CD14-positive monocyte (primary cell): ENCODE results near the gene RHOC. TPM values are rescaled to one million over a fixed set of nuclear protein-coding genes. Genes with fewer than 3 reads are reported as not detected.
A peak's percentile ranks its signal among the peaks of the same experiment; 100 is the strongest.

Source experiments
- DNase-seq, 3 donors: peaks; one replicate each; pipeline ENCODE4 v3.0.0-alpha.2; 2011 to 2022
- H2AFZ ChIP-seq: 2 replicates; pipeline ENCODE4 v1.6.0; 2012; ENCODE audit warnings: mild to moderate bottlenecking, low read depth, low read length, inconsistent platforms; ENCODE audit not compliant: insufficient read depth, poor library complexity, severe bottlenecking
- H3K27ac ChIP-seq, 2 donors: 1 replicate in 1 of 2; 2 replicates in 1 of 2; pipeline ENCODE4 v1.5.1; 2012 to 2013; ENCODE audit warnings: low read length in 2 of 2, control low read depth in 1 of 2, inconsistent platforms in 1 of 2, low read depth in 1 of 2, mild to moderate bottlenecking in 1 of 2
- H3K27me3 ChIP-seq, 2 donors: one replicate each; pipeline versions ENCODE4 v1.6.0 to v1.6.1; 2011 to 2013; ENCODE audit warnings: low read length in 2 of 2; ENCODE audit not compliant: control insufficient read depth in 2 of 2, insufficient read depth in 2 of 2
- H3K36me3 ChIP-seq, 2 donors: replicated peaks in 1 of 2; 1 replicate in 1 of 2; 2 replicates in 1 of 2; pipeline versions ENCODE4 v1.5.1 to v1.6.1; 2012 to 2013; ENCODE audit warnings: low read length in 2 of 2, control low read depth in 1 of 2, inconsistent platforms in 1 of 2, mild to moderate bottlenecking in 1 of 2; ENCODE audit not compliant: insufficient read depth in 2 of 2, control insufficient read depth in 1 of 2
- H3K4me1 ChIP-seq, 2 donors: 1 replicate in 1 of 2; 2 replicates in 1 of 2; pipeline versions ENCODE4 v1.5.1 to v1.6.1; 2012 to 2013; ENCODE audit warnings: low read length in 2 of 2, control low read depth in 1 of 2, inconsistent platforms in 1 of 2, mild to moderate bottlenecking in 1 of 2, moderate library complexity in 1 of 2; ENCODE audit not compliant: insufficient read depth in 2 of 2, control insufficient read depth in 1 of 2
- H3K4me2 ChIP-seq: replicated peaks from 2 replicates; pipeline ENCODE3; 2012; ENCODE audit warnings: low read length, moderate library complexity, mild to moderate bottlenecking; ENCODE audit not compliant: poor library complexity, severe bottlenecking; ENCODE audit errors: extremely low read depth
- H3K4me3 ChIP-seq, 3 experiments: fragments of 200-600 bp in 1 of 3; sonication (generic) in 1 of 3; replicated peaks in 1 of 3; 1 replicate in 2 of 3; 2 replicates in 1 of 3; pipeline ENCODE4 v1.5.1; 2011 to 2013; ENCODE audit warnings: low read length in 3 of 3, mild to moderate bottlenecking in 3 of 3, control low read depth in 2 of 3, low read depth in 2 of 3, inconsistent platforms in 1 of 3, moderate library complexity in 1 of 3
- H3K79me2 ChIP-seq: 2 replicates; pipeline ENCODE4 v1.6.0; 2012; ENCODE audit warnings: mild to moderate bottlenecking, control low read depth, inconsistent platforms, low read length, moderate library complexity; ENCODE audit not compliant: insufficient read depth
- H3K9ac ChIP-seq: 2 replicates; pipeline ENCODE4 v1.6.0; 2017; ENCODE audit warnings: low read length, mild to moderate bottlenecking; ENCODE audit not compliant: insufficient read depth, poor library complexity, severe bottlenecking
- H3K9me3 ChIP-seq, 2 donors: replicated peaks in 1 of 2; 1 replicate in 1 of 2; 2 replicates in 1 of 2; pipeline versions ENCODE4 v1.5.1 to v1.6.1; 2012 to 2013; ENCODE audit warnings: low read length in 2 of 2, control low read depth in 1 of 2; ENCODE audit not compliant: control insufficient read depth in 1 of 2, insufficient read depth in 1 of 2
- H4K20me1 ChIP-seq: 2 replicates; pipeline ENCODE4 v1.6.0; 2012; ENCODE audit warnings: mild to moderate bottlenecking, low read length, control low read depth, moderate library complexity; ENCODE audit not compliant: insufficient read depth
- H3K27ac Mint-ChIP-seq, 7 donors: one replicate each; pipeline ENCODE4 v1.8.0; 2020; ENCODE audit warnings: mild to moderate bottlenecking in 7 of 7, mixed read lengths in 7 of 7, moderate library complexity in 6 of 7, inconsistent platforms in 2 of 7
- H3K27me3 Mint-ChIP-seq, 3 donors: one replicate each; pipeline ENCODE4 v1.8.0; 2021 to 2022; ENCODE audit warnings: low read depth in 3 of 3, mild to moderate bottlenecking in 3 of 3, mixed read lengths in 3 of 3, moderate library complexity in 3 of 3, inconsistent platforms in 1 of 3
- H3K36me3 Mint-ChIP-seq, 2 donors: one replicate each; pipeline ENCODE4 v1.8.0; 2020; ENCODE audit warnings: mixed read lengths in 2 of 2, inconsistent platforms in 1 of 2, mild to moderate bottlenecking in 1 of 2
- H3K4me1 Mint-ChIP-seq: one replicate; pipeline ENCODE4 v1.8.0; 2020; ENCODE audit warnings: mild to moderate bottlenecking, mixed read lengths
- H3K4me3 Mint-ChIP-seq, 2 donors: one replicate each; pipeline ENCODE4 v1.8.0; 2020; ENCODE audit warnings: mild to moderate bottlenecking in 2 of 2, mixed read lengths in 2 of 2, moderate library complexity in 1 of 2
- H3K9me3 Mint-ChIP-seq, 7 donors: one replicate each; pipeline ENCODE4 v1.8.0; 2020 to 2022; ENCODE audit warnings: mixed read lengths in 7 of 7, mild to moderate bottlenecking in 6 of 7, moderate library complexity in 6 of 7, inconsistent platforms in 2 of 7
- WGBS: methylation state at CpG from one replicate; pipeline ENCODE4 v1.1.5; 2013; ENCODE audit warnings: missing lambda C conversion rate; ENCODE audit not compliant: insufficient coverage; 5-methylcytosine and 5-hydroxymethylcytosine counted together
- intact Hi-C, 2 donors: fragments of 100-400 bp; cut with micrococcal nuclease; formaldehyde crosslinking; loops; one replicate each; pipeline versions ENCODE4 v1.15.0 to v1.15.1; 2023
- polyA minus RNA-seq: library from RNA; depleted of rRNA, polyadenylated mRNA; stranded (reverse); fragments of >200 nt; gene quantifications from 2 replicates; pipeline ENCODE4 v1.2.3, GENCODE V29; 2012
- polyA plus RNA-seq, 3 donors: library from polyadenylated mRNA; depleted of rRNA in 1 of 3; unstranded in 2 of 3; stranded (reverse) in 1 of 3; fragments of 300-500 nt in 2 of 3; fragments of >200 nt in 1 of 3; fragmentation: Illumina TruSeq in 2 of 3; gene quantifications; 1 replicate in 2 of 3; 2 replicates in 1 of 3; pipeline ENCODE4 v1.2.3, GENCODE V29; 2012 to 2021
- total RNA-seq, 12 experiments: library from RNA in 1 of 12; stranded (reverse) in 1 of 12; fragments of 120-200 nt in 1 of 12; gene quantifications; one replicate each; pipeline ENCODE4 v1.2.4 and lab custom pipeline; 2013 to 2026; ENCODE audit warnings: mixed read lengths in 6 of 12, inconsistent platforms in 1 of 12
- TF ChIP-seq, protein P1 (sequence below): fragments of 200-600 bp; IDR thresholded peaks from one replicate; pipeline ENCODE4 v1.8.0; 2022; ENCODE audit warnings: antibody characterized with exemption, mild to moderate bottlenecking

The RHOC gene
- 109 TPM for total RNA-seq (2013)
- polyA plus RNA-seq (100 to 1,000 TPM in 1 of 3 donors, 10 to 100 TPM in 2; 78.9 to 119 (median 91.5) TPM), polyA minus RNA-seq (41.4 and 71.4 TPM in 2 replicates), total RNA-seq (lab: John Stamatoyannopoulos, UW) (4.5 to 22.2 (median 15.9) reads per million in 11 experiments)

GRCh38 chr1:112706505-112707220, at the start of gene RHOC:
Gene RHOC, minus strand, starts transcription at chr1:112707127. Its CDS starts 3,328 bp downstream, at chr1:112703799.
- H4K20me1 ChIP-seq, result no peaks in the 10 kb centered on the region
- Mint-ChIP-seq H3K27me3 (peaks cover 28 to 61% (median 35%) of the 10 kb centered on the region in 3 donors), H3K27ac (peak within 1 kb of the TSS in 5 of 7 donors; percentile 30 to 77 (median 42)), H3K4me1 (peaks cover 40% of the 10 kb centered on the region), H3K4me3 (peak within 1 kb of the TSS; percentile 76 to 89), H3K36me3 (peaks cover 9 to 10% of the 10 kb centered on the region in 2 donors), H3K9me3 (peaks cover 0 to 2% (median 0%) of the 10 kb centered on the region in 7 donors)
- no peaks in the 10 kb centered on the region for H3K36me3 ChIP-seq
- peak within 1 kb of the TSS; percentile 69 for H3K9ac ChIP-seq
- H3K4me1 ChIP-seq, result peaks cover 30 to 42% of the 10 kb centered on the region in 2 donors
- H3K4me3 ChIP-seq, result peak within 1 kb of the TSS; percentile 45 to 79 (median 73)
- peak; percentile 28 to 37 (median 29) for DNase-seq
- TF ChIP-seq, protein P1, sequence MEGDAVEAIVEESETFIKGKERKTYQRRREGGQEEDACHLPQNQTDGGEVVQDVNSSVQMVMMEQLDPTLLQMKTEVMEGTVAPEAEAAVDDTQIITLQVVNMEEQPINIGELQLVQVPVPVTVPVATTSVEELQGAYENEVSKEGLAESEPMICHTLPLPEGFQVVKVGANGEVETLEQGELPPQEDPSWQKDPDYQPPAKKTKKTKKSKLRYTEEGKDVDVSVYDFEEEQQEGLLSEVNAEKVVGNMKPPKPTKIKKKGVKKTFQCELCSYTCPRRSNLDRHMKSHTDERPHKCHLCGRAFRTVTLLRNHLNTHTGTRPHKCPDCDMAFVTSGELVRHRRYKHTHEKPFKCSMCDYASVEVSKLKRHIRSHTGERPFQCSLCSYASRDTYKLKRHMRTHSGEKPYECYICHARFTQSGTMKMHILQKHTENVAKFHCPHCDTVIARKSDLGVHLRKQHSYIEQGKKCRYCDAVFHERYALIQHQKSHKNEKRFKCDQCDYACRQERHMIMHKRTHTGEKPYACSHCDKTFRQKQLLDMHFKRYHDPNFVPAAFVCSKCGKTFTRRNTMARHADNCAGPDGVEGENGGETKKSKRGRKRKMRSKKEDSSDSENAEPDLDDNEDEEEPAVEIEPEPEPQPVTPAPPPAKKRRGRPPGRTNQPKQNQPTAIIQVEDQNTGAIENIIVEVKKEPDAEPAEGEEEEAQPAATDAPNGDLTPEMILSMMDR, result no peak
- H3K27me3 ChIP-seq, result peaks cover 0 to 35% of the 10 kb centered on the region in 2 donors
- no peaks in the 10 kb centered on the region for H3K9me3 ChIP-seq
- 2% methylated on average over 54 of the region's 61 CpGs for WGBS
- intact Hi-C loops, result loop anchor here (5.0 to 10.0 kb wide), 4 partner anchors 34 to 338 kb away; partner anchors contain the start of genes MOV10 (in 1 of the 2) and WNT2B (in 1 of the 2)
- H3K4me2 ChIP-seq, result peak within 1 kb of the TSS; percentile 90
- H2AFZ ChIP-seq, result peak within 1 kb of the TSS; percentile 79
- H3K27ac ChIP-seq, result no peak within 1 kb of the TSS
- no peaks in the 10 kb centered on the region for H3K79me2 ChIP-seq

GRCh38 chr1:112754116-112754628, 47.2 kb upstream of the RHOC start:
- TF ChIP-seq, protein P1, result no peak
- H3K9me3 ChIP-seq, result peaks cover 0 to 3% of the 10 kb centered on the region in 2 donors

More at GRCh38 chr1:112754116-112754628, 47.2 kb upstream of the RHOC start:
- Mint-ChIP-seq H3K27ac (no peak overlapping the region), H3K4me1 (peaks cover 2% of the 10 kb centered on the region), H3K9me3 (peaks cover 6 to 17% (median 9%) of the 10 kb centered on the region in 7 donors), H3K36me3 (no peaks in the 10 kb centered on the region), H3K4me3 (no peak overlapping the region), H3K27me3 (peaks cover 11 to 20% (median 12%) of the 10 kb centered on the region in 3 donors)
- Histone ChIP-seq H3K4me2 (no peak overlapping the region), H3K27me3 (peaks cover 0 to 5% of the 10 kb centered on the region in 2 donors), H3K79me2 (no peaks in the 10 kb centered on the region), H4K20me1 (no peaks in the 10 kb centered on the region), H3K36me3 (no peaks in the 10 kb centered on the region), H3K4me1 (no peaks in the 10 kb centered on the region), H3K9ac (no peak overlapping the region), H3K27ac (no peak overlapping the region), H2AFZ (no peak overlapping the region), H3K4me3 (no peak overlapping the region)
- 0% methylated on average over 1 of the region's 1 CpG for WGBS
- intact Hi-C loops, result no loop called here
- no peak for DNase-seq
